CD8-positive, alpha-beta memory T cell (primary cell): ENCODE results near the gene KCNQ2. TPM values are rescaled to one million over a fixed set of nuclear protein-coding genes. Genes with fewer than 3 reads are reported as not detected.

ENCODE experiments used
- CTCF ChIA-PET: fragments of 350-600 bp; sonication (Branson Sonifier 250); formaldehyde crosslinking; loops from one replicate; lab custom pipeline; 2021; ENCODE audit warnings: antibody characterized with exemption; lab: Charles Lee
- POLR2A ChIA-PET: fragments of 350-600 bp; sonication (Branson Sonifier 250); formaldehyde crosslinking; loops from one replicate; lab custom pipeline; 2021; ENCODE audit warnings: antibody characterized with exemption; lab: Charles Lee
- DNase-seq, 5 donors: peaks; one replicate each; pipeline versions ENCODE4 v3.0.0 to v3.0.0-alpha.2; 2020 to 2022; ENCODE audit warnings: mixed read lengths in 1 of 5
- H3K27ac ChIP-seq: one replicate; pipeline ENCODE4 v1.7.0; 2013; ENCODE audit warnings: low read depth, mild to moderate bottlenecking, low read length, moderate library complexity
- H3K27me3 ChIP-seq: 2 replicates; pipeline ENCODE4 v1.7.0; 2013; ENCODE audit warnings: low read length, mild to moderate bottlenecking; ENCODE audit not compliant: insufficient read depth, poor library complexity, severe bottlenecking
- H3K36me3 ChIP-seq: 2 replicates; pipeline ENCODE4 v1.7.0; 2013; ENCODE audit warnings: mild to moderate bottlenecking, low read length, moderate library complexity; ENCODE audit not compliant: insufficient read depth
- H3K4me1 ChIP-seq: 2 replicates; pipeline ENCODE4 v1.7.0; 2013; ENCODE audit warnings: mild to moderate bottlenecking, low read length, moderate library complexity; ENCODE audit not compliant: insufficient read depth
- H3K4me3 ChIP-seq: 2 replicates; pipeline ENCODE4 v1.7.0; 2013; ENCODE audit warnings: mild to moderate bottlenecking, low read length
- H3K9me3 ChIP-seq: 2 replicates; pipeline ENCODE4 v1.7.0; 2013; ENCODE audit warnings: mild to moderate bottlenecking, low read length
- H3K27ac Mint-ChIP-seq, 8 donors: one replicate each; pipeline ENCODE4 v1.8.0; 2020 to 2021; ENCODE audit warnings: mixed read lengths in 8 of 8, mild to moderate bottlenecking in 6 of 8, inconsistent platforms in 3 of 8, moderate library complexity in 3 of 8
- H3K27me3 Mint-ChIP-seq, 2 donors: one replicate each; pipeline ENCODE4 v1.8.0; 2020 to 2021; ENCODE audit warnings: mixed read lengths in 2 of 2, mild to moderate bottlenecking in 1 of 2, moderate library complexity in 1 of 2
- H3K36me3 Mint-ChIP-seq, 3 donors: one replicate each; pipeline ENCODE4 v1.8.0; 2020 to 2021; ENCODE audit warnings: mixed read lengths in 3 of 3, inconsistent platforms in 1 of 3, mild to moderate bottlenecking in 1 of 3
- H3K4me1 Mint-ChIP-seq, 3 donors: one replicate each; pipeline ENCODE4 v1.8.0; 2020 to 2021; ENCODE audit warnings: mixed read lengths in 3 of 3, inconsistent platforms in 1 of 3, mild to moderate bottlenecking in 1 of 3
- H3K4me3 Mint-ChIP-seq, 7 donors: one replicate each; pipeline ENCODE4 v1.8.0; 2020 to 2021; ENCODE audit warnings: mixed read lengths in 7 of 7, mild to moderate bottlenecking in 6 of 7, moderate library complexity in 4 of 7, inconsistent platforms in 2 of 7
- H3K9me3 Mint-ChIP-seq, 5 donors: one replicate each; pipeline ENCODE4 v1.8.0; 2020 to 2022; ENCODE audit warnings: mixed read lengths in 5 of 5, mild to moderate bottlenecking in 3 of 5, moderate library complexity in 2 of 5, inconsistent platforms in 1 of 5
- polyA plus RNA-seq: library from polyadenylated mRNA; unstranded; fragments of 300-500 nt; fragmentation: Illumina TruSeq; gene quantifications from one replicate; pipeline ENCODE4 v1.2.3, GENCODE V29; 2021
- total RNA-seq, 2 experiments: library from RNA; stranded (reverse); gene quantifications; one replicate each; pipeline ENCODE4 v1.2.3, GENCODE V29; 2021

Gene KCNQ2
- total and polyA plus RNA-seq, 3 experiments from 2014 or later: not detected

DNA sequence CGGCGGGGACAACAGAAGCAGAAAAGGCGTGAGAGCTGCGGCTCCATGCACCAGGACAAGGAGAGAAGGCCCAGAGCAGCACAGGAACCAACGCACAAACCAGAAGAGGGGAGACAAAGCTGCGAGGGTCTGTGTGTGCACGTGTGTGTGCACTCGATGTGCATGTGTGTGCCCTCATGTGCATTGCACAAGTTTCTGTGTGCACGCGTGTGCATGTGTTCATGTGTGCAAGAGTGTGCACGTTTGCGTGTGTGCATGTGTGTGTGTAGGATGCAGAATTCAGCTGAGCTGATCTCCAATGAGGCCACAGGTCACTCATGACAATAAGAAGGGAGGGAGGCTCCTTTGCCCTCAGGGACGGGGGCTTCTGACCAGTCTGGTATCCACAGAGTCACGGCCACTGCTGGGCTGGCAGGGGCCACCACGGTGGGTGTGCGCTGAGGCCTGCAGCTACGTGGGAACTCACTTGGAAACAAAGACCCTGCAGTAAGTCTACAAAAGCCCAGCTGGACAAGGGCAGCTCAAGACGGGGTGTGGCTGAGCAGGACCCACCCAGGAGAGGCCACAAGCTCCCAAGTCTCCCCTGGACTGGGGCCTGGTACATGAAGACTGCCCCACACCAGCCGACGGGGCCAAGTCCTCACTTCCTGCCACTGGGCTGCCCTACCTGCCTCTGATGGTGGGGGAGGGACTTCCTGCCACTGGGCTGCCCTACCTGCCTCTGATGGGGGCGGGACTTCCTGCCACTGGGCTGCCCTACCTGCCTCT is 63.2 kb downstream of the KCNQ2 start:
- H3K36me3 Mint-ChIP-seq: no peaks in the 10 kb centered on the region

DNA sequence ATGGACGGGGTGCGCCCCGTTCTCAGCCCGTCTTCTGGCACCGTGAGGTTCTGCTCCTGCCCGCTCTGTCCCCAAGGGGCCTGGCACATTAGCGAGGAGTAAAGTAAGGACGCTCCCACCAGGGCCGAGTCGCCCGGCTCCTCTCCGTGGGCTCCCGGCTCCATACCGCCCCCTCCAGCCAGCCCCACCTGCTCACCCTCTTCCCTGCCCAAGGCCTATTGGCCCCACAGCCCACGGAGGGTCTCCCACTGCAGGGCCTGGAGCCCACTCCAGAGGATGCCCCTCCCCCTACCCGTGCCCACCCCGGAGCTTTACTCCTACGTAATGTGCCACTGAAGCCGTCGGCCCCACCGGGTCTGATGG is 63.8 kb downstream of the KCNQ2 start:
- DNase-seq: no peak

More for the DNA sequence above, 63.2 kb downstream of the KCNQ2 start:
- CTCF ChIA-PET: no interaction called here
- Histone ChIP-seq H3K4me3 (no peak overlapping the region), H3K27ac (no peak overlapping the region), H3K27me3 (no peaks in the 10 kb centered on the region), H3K9me3 (no peaks in the 10 kb centered on the region), H3K4me1 (no peaks in the 10 kb centered on the region), H3K36me3 (no peaks in the 10 kb centered on the region)
- H3K27ac Mint-ChIP-seq: peak overlapping the region in 2 of 8 donors; percentile 67 to 81
- H3K27me3 Mint-ChIP-seq: peaks cover 4 to 5% of the 10 kb centered on the region in 2 donors
- no peak overlapping the region for H3K4me3 Mint-ChIP-seq
- POLR2A ChIA-PET: no interaction called here
- DNase-seq: peak in 1 of 5 donors; percentile 24
- H3K4me1 Mint-ChIP-seq: peaks cover 0 to 4% (median 2%) of the 10 kb centered on the region in 3 donors
- no peaks in the 10 kb centered on the region for H3K9me3 Mint-ChIP-seq

GRCh38 chr20:63407928-63408683 is 64.3 kb downstream of the KCNQ2 start:
- H3K36me3 ChIP-seq: no peaks in the 10 kb centered on the region

More for the DNA sequence above, 63.8 kb downstream of the KCNQ2 start:
- CTCF ChIA-PET: no interaction called here
- Mint-ChIP-seq H3K4me1 (peaks cover 0 to 4% (median 2%) of the 10 kb centered on the region in 3 donors), H3K4me3 (no peak overlapping the region), H3K27me3 (peaks cover 4 to 5% of the 10 kb centered on the region in 2 donors), H3K9me3 (no peaks in the 10 kb centered on the region), H3K36me3 (no peaks in the 10 kb centered on the region), H3K27ac (no peak overlapping the region)
- POLR2A ChIA-PET: no interaction called here
- Histone ChIP-seq H3K36me3 (no peaks in the 10 kb centered on the region), H3K9me3 (no peaks in the 10 kb centered on the region), H3K4me3 (no peak overlapping the region), H3K4me1 (no peaks in the 10 kb centered on the region), H3K27me3 (no peaks in the 10 kb centered on the region), H3K27ac (no peak overlapping the region)

GRCh38 chr20:63406617-63407245 is 65.7 kb downstream of the KCNQ2 start:
- Histone ChIP-seq H3K27ac (no peak overlapping the region), H3K36me3 (no peaks in the 10 kb centered on the region), H3K27me3 (no peaks in the 10 kb centered on the region), H3K4me3 (no peak overlapping the region), H3K9me3 (no peaks in the 10 kb centered on the region), H3K4me1 (no peaks in the 10 kb centered on the region)
- Mint-ChIP-seq H3K27me3 (peaks cover 0 to 2% of the 10 kb centered on the region in 2 donors), H3K9me3 (no peaks in the 10 kb centered on the region), H3K4me1 (peaks cover 0 to 4% (median 2%) of the 10 kb centered on the region in 3 donors), H3K27ac (no peak overlapping the region), H3K36me3 (no peaks in the 10 kb centered on the region), H3K4me3 (no peak overlapping the region)
- DNase-seq: no peak
- CTCF ChIA-PET: no interaction called here
- POLR2A ChIA-PET: no interaction called here

More at GRCh38 chr20:63407928-63408683, 64.3 kb downstream of the KCNQ2 start:
- Mint-ChIP-seq H3K27me3 (peaks cover 4 to 6% of the 10 kb centered on the region in 2 donors), H3K36me3 (no peaks in the 10 kb centered on the region), H3K4me3 (no peak overlapping the region), H3K4me1 (peaks cover 0 to 4% (median 2%) of the 10 kb centered on the region in 3 donors), H3K27ac (no peak overlapping the region), H3K9me3 (no peaks in the 10 kb centered on the region)
- Histone ChIP-seq H3K27me3 (no peaks in the 10 kb centered on the region), H3K9me3 (no peaks in the 10 kb centered on the region), H3K4me1 (no peaks in the 10 kb centered on the region), H3K4me3 (no peak overlapping the region), H3K27ac (no peak overlapping the region)
- ChIA-PET CTCF (no interaction called here), POLR2A (no interaction called here)
- DNase-seq: no peak

DNA sequence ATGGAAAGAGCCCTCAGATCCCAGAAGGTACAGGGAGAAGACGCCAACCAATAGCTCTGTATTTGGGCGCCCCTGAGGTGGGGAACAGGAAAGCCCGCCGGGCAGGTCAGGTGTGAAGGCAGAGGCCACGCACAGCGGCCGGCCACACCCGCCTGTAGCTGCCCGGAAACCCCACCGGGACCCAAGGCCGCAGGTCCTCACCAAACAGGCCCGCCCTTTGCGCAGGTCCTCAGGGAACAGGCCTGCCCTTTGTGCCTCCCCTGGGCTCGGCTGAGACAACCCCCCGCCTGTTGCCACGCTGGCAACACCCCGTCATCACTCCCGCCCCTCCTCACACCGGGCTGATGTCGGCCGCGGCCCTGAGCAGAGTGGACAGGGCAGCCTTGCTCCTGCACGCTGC is 66.4 kb downstream of the KCNQ2 start:
- POLR2A ChIA-PET: no interaction called here
- Mint-ChIP-seq H3K4me3 (no peak overlapping the region), H3K27me3 (peaks cover 0 to 2% of the 10 kb centered on the region in 2 donors)

GRCh38 chr20:63405102-63405730 is 67.2 kb downstream of the KCNQ2 start:
- POLR2A ChIA-PET: no interaction called here
- no peak for DNase-seq
- Histone ChIP-seq H3K4me1 (no peaks in the 10 kb centered on the region), H3K9me3 (no peaks in the 10 kb centered on the region), H3K36me3 (no peaks in the 10 kb centered on the region), H3K4me3 (no peak overlapping the region), H3K27ac (no peak overlapping the region), H3K27me3 (no peaks in the 10 kb centered on the region)
- Mint-ChIP-seq H3K36me3 (no peaks in the 10 kb centered on the region), H3K4me3 (no peak overlapping the region), H3K27me3 (peaks cover 2 to 3% of the 10 kb centered on the region in 2 donors), H3K4me1 (peaks cover 0 to 4% (median 2%) of the 10 kb centered on the region in 3 donors), H3K27ac (no peak overlapping the region), H3K9me3 (no peaks in the 10 kb centered on the region)
- CTCF ChIA-PET: no interaction called here

More for the DNA sequence above, 66.4 kb downstream of the KCNQ2 start:
- Histone ChIP-seq H3K36me3 (no peaks in the 10 kb centered on the region), H3K27me3 (no peaks in the 10 kb centered on the region), H3K27ac (no peak overlapping the region), H3K4me3 (no peak overlapping the region), H3K9me3 (no peaks in the 10 kb centered on the region), H3K4me1 (no peaks in the 10 kb centered on the region)
- no peaks in the 10 kb centered on the region for H3K36me3 Mint-ChIP-seq
- peaks cover 0 to 4% (median 2%) of the 10 kb centered on the region in 3 donors for H3K4me1 Mint-ChIP-seq
- no peak overlapping the region for H3K27ac Mint-ChIP-seq
- no peaks in the 10 kb centered on the region for H3K9me3 Mint-ChIP-seq
- CTCF ChIA-PET: no interaction called here
- DNase-seq: no peak

- Mint-ChIP-seq H3K4me1 (peaks cover 0 to 4% (median 2%) of the 10 kb centered on the region in 3 donors), H3K36me3 (no peaks in the 10 kb centered on the region), H3K27me3 (peaks cover 2 to 4% of the 10 kb centered on the region in 2 donors), H3K4me3 (no peak overlapping the region), H3K27ac (no peak overlapping the region), H3K9me3 (no peaks in the 10 kb centered on the region)
- Histone ChIP-seq H3K27ac (no peak overlapping the region), H3K9me3 (no peaks in the 10 kb centered on the region), H3K4me3 (no peak overlapping the region), H3K36me3 (no peaks in the 10 kb centered on the region), H3K27me3 (no peaks in the 10 kb centered on the region), H3K4me1 (no peaks in the 10 kb centered on the region)
- DNase-seq: no peak
- ChIA-PET CTCF (no interaction called here), POLR2A (no interaction called here)
Measured at GRCh38 chr20:63404129-63405085, 68.0 kb downstream of the KCNQ2 start.
